ENCODE data around the gene SLC25A21.

The SLC25A21 gene

DNA sequence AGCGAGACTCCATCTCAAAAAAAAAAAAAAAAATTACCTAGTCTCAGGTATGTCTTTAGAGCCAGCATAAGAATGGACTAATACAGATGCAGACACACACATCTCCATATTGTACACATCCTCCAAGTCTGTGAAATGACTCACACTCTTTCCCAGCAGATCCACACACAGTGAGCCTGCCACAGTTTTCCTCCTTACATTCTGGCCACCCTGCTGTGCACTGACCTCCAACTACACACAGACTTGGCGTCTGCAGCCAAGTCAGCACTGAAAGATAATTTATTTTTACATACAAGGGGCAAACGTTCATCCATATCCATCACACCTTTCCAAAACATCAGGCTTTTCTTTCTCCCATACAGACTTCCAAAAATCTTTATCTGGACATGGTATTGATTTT, 115.9 kb downstream of the SLC25A21 start:
- FAIRE-seq: no peak
- DNase-seq (ENCODE audit: extremely low spot score, insufficient read length, low read depth): no peak

DNA sequence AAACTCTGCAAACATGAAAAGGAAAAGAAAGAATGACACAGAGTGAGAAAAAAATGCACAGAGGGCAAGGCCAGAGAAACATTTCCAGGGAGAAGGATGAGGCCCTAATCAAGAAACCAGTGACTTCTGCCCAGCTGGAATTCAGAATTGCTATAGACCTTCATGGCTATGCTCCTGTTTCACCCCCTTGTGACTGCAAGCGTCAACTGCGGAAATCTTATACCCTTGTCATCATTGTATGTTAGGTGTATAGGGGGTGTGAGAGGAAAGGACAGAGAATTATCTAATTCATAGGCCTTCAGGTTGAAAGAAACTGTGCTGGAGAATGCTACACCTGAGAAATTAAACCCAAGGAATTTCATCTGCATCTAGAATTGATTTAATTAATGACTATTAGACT, 117.5 kb downstream of the SLC25A21 start:
- no peak for FAIRE-seq
- no peak for DNase-seq (ENCODE audit: extremely low spot score, insufficient read length, low read depth)

DNA sequence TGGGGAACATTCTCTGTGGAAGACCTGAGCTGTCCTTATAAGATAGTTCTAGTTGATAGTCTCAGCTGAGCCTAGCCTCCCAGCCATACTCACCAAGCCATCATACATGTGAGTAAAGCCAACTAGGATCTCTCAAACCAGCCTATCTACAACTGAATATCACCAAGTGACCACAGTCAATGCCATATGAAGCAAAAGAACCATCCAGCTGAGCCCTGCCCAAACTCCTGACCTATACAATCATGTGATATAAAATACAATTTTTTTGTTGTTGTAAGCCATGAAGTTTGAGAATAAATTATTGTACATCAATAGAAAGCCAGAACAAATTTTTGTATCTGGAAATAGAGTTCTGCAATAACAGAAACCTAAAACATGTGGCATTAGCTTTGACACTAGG, 118.3 kb downstream of the SLC25A21 start:
- FAIRE-seq: no peak

DNA sequence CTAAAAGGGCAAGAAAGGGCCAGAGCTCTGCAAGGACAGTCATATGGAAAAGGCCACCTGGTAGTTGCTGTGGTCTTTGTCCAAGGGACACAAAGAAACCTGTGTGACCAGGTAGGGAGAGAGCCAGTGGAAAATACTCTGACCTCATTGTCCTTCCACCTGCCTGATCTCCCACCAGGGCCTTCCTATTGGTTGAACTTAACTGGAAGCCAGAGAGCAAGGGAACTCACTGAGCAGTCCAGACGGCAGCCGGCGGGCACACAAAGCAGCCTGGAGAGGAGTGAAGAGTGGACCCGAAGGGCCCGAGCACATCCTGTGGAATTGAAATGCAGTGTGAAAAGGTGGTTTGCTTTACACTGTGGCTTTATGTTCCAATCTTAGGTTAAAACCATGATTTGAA, 120.7 kb downstream of the SLC25A21 start:
- FAIRE-seq (no peak), DNase-seq (ENCODE audit: extremely low spot score, insufficient read length, low read depth) (no peak)

More for the DNA sequence above, 118.3 kb downstream of the SLC25A21 start:
- DNase-seq (ENCODE audit: extremely low spot score, insufficient read length, low read depth): no peak

- no peak for DNase-seq (ENCODE audit: extremely low spot score, insufficient read length, low read depth)
- FAIRE-seq: no peak
These were observed 121.3 kb downstream of the SLC25A21 start for GRCh38 chr14:37051153-37051552.

DNA sequence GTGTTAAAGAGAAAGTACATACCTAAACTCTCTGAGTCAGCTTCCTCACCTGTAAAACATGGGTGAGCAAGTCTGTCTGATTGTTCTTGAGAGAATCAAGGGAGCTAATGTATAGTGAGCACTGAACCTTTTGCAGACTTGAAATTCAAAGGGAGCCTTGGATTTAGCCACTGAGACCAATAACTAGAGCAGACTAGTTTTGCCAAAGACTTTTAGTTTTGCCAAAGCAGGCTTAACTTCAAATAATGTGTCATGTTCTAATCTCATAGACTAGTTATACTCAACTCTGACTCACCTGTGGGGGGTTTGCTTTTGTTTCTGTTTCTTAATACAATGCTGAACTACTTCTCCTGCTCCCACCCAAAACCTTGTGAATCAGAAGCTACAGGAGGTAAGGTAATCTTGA, 123.7 kb downstream of the SLC25A21 start:
- DNase-seq (ENCODE audit: extremely low spot score, insufficient read length, low read depth) (no peak), FAIRE-seq (no peak)

- DNase-seq (ENCODE audit: extremely low spot score, insufficient read length, low read depth): no peak
- FAIRE-seq: no peak
These were observed 124.4 kb downstream of the SLC25A21 start for GRCh38 chr14:37047996-37048395.

- DNase-seq (ENCODE audit: extremely low spot score, insufficient read length, low read depth): no peak
- FAIRE-seq: no peak
These were observed 125.2 kb downstream of the SLC25A21 start for GRCh38 chr14:37047226-37047625.

- DNase-seq (ENCODE audit: extremely low spot score, insufficient read length, low read depth): no peak
- no peak for FAIRE-seq
These were observed 125.6 kb downstream of the SLC25A21 start for GRCh38 chr14:37046815-37047214.

DNA sequence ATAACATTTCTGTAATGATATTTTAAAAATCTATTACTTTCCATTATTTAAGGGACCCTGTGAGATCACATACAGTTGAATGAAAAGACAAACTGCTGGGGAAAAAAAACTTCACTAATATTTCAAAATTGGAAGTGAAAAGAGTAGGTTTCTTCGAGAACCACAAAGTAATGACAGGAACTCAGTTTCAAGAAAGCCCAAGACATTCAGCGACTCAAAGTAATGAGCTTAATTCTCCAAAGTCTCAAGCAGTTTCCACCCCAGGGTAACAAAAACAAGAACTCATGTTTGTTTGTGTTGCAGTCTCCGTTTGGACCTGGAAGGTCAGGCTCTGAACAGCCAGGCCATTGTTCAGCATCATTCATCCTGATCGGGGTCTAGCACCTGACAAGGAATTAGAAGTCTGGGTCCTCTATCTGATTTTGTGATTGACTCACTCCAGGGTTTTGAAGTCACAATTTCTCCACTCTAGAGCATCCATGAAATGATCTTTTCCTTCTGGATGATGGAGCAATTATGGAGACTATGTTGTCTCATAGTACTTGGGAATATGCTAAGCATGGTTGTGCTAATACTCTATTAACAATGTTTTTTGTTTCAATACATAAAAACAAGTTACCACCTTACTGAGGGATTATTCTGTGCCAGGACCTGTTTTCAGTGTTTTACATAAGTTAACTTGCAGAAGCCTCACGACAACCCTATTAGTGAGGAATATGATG, 126.9 kb downstream of the SLC25A21 start:
- no peak for FAIRE-seq
- no peak for DNase-seq (ENCODE audit: extremely low spot score, insufficient read length, low read depth)

GRCh38 chr14:37037636-37038387, 134.6 kb downstream of the SLC25A21 start:
- DNase-seq (ENCODE audit: extremely low spot score, insufficient read length, low read depth) (no peak), FAIRE-seq (no peak)

GRCh38 chr14:37036669-37037341, 135.6 kb downstream of the SLC25A21 start:
- FAIRE-seq (no peak), DNase-seq (ENCODE audit: extremely low spot score, insufficient read length, low read depth) (no peak)

DNA sequence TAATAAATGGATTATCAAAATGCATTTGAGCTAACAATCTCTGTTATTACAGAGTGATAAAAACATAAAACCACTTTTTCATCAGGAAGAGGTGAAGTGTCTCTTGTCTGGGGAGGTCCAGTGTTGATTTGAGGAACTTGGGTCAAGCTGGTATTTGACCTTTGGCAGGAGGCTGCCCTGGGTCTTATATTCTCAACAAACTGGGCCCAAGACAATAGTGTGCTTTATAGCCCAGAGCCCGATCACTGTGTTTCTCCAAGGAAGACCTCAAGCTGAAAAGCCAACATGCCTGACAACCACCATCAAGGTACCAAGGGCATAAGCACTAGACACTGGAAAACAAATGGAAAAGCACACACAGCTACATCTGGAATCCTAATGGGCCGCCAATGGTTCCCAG, 137.0 kb downstream of the SLC25A21 start:
- DNase-seq (ENCODE audit: extremely low spot score, insufficient read length, low read depth): no peak
- no peak for FAIRE-seq

GRCh38 chr14:37034410-37035285, 137.8 kb downstream of the SLC25A21 start:
- DNase-seq (ENCODE audit: extremely low spot score, insufficient read length, low read depth) (no peak), FAIRE-seq (no peak)

DNA sequence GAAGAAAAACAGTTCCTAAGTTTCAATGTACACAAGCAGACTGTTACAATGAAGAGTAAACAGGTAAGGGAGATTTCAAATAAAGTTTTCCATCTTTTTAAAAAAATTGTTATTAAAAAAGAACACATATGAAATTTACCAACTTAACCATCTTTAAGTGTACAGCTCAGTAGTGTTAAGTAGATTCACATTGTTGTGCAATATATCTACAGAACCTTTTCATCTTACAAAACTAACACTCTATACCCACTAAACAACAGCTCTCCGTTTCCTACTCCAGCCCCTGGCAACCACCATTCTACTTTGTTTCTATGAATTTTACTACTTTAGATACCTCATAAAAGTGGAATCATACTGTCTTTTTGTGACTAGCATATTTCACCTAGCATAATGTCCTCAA, 139.5 kb downstream of the SLC25A21 start:
- no peak for DNase-seq (ENCODE audit: extremely low spot score, insufficient read length, low read depth)
- no peak for FAIRE-seq

DNA sequence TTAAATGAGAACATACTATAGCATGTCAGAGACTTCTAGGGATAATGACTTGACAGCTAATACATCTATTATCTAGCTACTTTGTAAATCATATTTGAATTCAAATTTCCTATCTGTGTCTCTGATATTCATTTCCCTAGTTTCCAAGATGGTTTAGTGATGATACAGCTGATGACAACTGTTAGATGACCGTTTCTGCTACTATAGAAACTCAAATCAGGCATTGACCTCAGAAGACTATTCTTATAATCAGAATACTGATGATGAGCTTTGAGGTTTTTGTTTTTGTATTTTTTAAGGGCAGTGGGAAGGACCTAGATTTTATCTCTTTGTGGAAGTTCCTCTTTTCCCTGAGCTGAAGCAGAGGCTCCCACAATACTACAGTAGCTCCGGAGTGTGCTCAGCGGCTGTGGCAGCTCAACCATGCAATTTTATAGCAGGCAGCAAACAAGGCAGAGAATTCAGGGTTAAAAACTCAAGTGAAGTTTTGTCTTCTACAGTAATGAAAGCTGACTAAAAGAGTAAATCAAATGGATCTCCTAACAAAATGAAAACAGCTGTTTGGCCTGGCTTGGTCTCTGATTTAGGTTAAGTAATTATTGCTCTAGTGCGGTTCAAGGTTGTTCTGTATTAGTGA, 145.1 kb downstream of the SLC25A21 start:
- FAIRE-seq: no peak
- no peak for DNase-seq (ENCODE audit: extremely low spot score, insufficient read length, low read depth)

- DNase-seq (ENCODE audit: extremely low spot score, insufficient read length, low read depth): no peak
- FAIRE-seq: no peak
These were observed 148.4 kb downstream of the SLC25A21 start for GRCh38 chr14:37023875-37024565.

DNA sequence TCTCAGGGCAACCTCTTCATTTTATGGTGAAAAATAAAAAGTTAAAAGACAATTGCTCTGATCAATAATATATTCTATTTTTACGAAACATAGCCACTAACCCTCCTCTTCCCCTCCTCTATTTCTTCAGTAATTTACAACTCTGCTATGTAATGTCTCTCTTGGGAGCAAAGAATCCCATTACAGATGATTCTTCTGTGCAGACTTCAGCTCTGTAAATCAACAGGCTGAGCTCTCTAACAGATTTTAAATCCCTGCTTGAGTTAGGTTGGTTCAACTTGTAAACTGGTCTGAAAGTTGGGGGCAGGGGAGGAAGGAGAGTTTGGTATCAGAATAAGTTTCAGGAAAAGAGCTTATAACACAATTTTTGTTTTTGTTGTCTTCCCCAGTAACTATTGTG, 151.0 kb downstream of the SLC25A21 start:
- no peak for DNase-seq (ENCODE audit: extremely low spot score, insufficient read length, low read depth)
- FAIRE-seq: no peak

- no peak for FAIRE-seq
- no peak for DNase-seq (ENCODE audit: extremely low spot score, insufficient read length, low read depth)
These were observed 152.9 kb downstream of the SLC25A21 start for GRCh38 chr14:37019488-37019887.

All from GM18507 (cell line).